Measurements from ENCODE around the gene TUBB6. TPM values are rescaled to one million over a fixed set of nuclear protein-coding genes. Genes with fewer than 3 reads are reported as not detected.

TUBB6 gene
- total and polyA plus RNA-seq, 2 of the 13 experiments (the other 11 are each of a cell fraction or from before 2014, with no cell fraction given), result 9.9 to 28.6 TPM

DNA sequence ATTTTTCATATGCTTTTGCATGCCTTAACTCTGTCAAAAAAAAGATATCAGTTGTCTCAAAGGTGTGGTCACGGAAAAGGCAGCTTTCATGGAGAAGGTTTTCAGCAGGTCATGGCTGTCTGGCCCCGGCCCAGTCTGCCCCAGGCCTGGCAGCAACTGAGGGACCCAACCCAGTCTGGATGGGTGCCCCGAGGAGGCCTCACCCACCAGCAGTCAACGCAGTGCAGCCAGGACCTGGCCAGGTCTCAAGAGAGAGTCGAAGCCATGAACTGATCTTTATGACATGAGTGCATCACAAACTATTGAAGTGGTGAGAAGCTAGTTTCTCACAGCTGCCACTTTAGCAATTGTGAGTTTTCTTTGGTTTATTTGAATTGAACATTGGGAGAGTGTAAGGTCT lies 7.9 kb downstream of the TUBB6 start:
- FAIRE-seq, result no peak
- 94% methylated on average over 3 of the region's 5 CpGs for WGBS (ENCODE audit: low lambda C conversion rate)
- POLR2A ChIA-PET, result no interaction called here
- H4K20me1 ChIP-seq (ENCODE audit: insufficient read depth, low read length), result no peaks in the 10 kb centered on the region
- ATAC-seq, result no peak
- H3K4me3 ChIP-seq (replicated peaks in 1 of 3; ENCODE audit: insufficient read depth in 1 of 3, low read depth in 2 of 3, low read length in 3 of 3), result no peak overlapping the region
- intact Hi-C loops (cut with micrococcal nuclease; ENCODE audit: unreplicated experiment), result no loop called here
- no peak overlapping the region for H3K27ac ChIP-seq (ENCODE audit: extremely low read length, insufficient read depth, low read length)
- CTCF ChIA-PET (ENCODE audit: low intra/inter-chr PET ratio, low total read pairs), result no interaction called here
- DNase-seq (ENCODE audit: low spot score), result no peak
- in situ Hi-C loops (cut with HindIII; ENCODE audit: extremely low pct_ligation_motif_present, low pct_unique_long_range_greater_than_20kb), result no loop called here
- no peaks in the 10 kb centered on the region for H3K79me2 ChIP-seq (ENCODE audit: insufficient read depth, low read length)
- 0 out of 5 replicates have a peak, but pooled peaks cover 0 to 5% of the 10 kb centered on the region in 2 experiments for H3K36me3 ChIP-seq (replicated peaks in 1 of 2; ENCODE audit: control insufficient read depth in 1 of 2, insufficient read depth in 2 of 2, low read length in 2 of 2)
- no peaks in the 10 kb centered on the region for H3K4me1 ChIP-seq (ENCODE audit: insufficient read depth, low read length)
- H2AFZ ChIP-seq (ENCODE audit: low read length), result no peak overlapping the region
- no peak overlapping the region for H3K4me2 ChIP-seq (ENCODE audit: low read depth, low read length)
- no peak overlapping the region for H3K9ac ChIP-seq (ENCODE audit: insufficient read depth, low read depth, low read length)
- TF ChIP-seq ZNF207 (IDR thresholded peaks at IDR 0.05; ENCODE audit: borderline replicate concordance) (no peak), FOSL1 (CRISPR knock-in tag; IDR thresholded peaks at IDR 0.05; ENCODE audit: borderline replicate concordance) (no peak), ATF4 (CRISPR knock-in tag; IDR thresholded peaks at IDR 0.05) (no peak), ZNF549 (CRISPR knock-in tag; IDR thresholded peaks at IDR 0.05) (no peak), MBNL3 (CRISPR knock-in tag; conservative IDR thresholded peaks at IDR 0.05) (no peak), SMAD9 (CRISPR knock-in tag; IDR thresholded peaks at IDR 0.05) (no peak), PITX1 (CRISPR knock-in tag; IDR thresholded peaks at IDR 0.05) (no peak), NFATC3 (CRISPR knock-in tag; IDR thresholded peaks at IDR 0.05) (no peak), THAP8 (CRISPR knock-in tag; IDR thresholded peaks at IDR 0.05; ENCODE audit: borderline replicate concordance) (no peak), ZNF143 (CRISPR knock-in tag; IDR thresholded peaks at IDR 0.05) (no peak), ISX (CRISPR knock-in tag; conservative IDR thresholded peaks at IDR 0.05) (no peak), ZNF430 (CRISPR knock-in tag; IDR thresholded peaks at IDR 0.05) (no peak)
- TF ChIP-seq, protein P1, sequence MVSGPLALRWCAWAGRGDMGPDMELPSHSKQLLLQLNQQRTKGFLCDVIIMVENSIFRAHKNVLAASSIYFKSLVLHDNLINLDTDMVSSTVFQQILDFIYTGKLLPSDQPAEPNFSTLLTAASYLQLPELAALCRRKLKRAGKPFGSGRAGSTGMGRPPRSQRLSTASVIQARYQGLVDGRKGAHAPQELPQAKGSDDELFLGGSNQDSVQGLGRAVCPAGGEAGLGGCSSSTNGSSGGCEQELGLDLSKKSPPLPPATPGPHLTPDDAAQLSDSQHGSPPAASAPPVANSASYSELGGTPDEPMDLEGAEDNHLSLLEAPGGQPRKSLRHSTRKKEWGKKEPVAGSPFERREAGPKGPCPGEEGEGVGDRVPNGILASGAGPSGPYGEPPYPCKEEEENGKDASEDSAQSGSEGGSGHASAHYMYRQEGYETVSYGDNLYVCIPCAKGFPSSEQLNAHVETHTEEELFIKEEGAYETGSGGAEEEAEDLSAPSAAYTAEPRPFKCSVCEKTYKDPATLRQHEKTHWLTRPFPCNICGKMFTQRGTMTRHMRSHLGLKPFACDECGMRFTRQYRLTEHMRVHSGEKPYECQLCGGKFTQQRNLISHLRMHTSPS (CRISPR knock-in tag; IDR thresholded peaks at IDR 0.05; ENCODE audit: low read depth), result no peak
- TF ChIP-seq, protein P2, sequence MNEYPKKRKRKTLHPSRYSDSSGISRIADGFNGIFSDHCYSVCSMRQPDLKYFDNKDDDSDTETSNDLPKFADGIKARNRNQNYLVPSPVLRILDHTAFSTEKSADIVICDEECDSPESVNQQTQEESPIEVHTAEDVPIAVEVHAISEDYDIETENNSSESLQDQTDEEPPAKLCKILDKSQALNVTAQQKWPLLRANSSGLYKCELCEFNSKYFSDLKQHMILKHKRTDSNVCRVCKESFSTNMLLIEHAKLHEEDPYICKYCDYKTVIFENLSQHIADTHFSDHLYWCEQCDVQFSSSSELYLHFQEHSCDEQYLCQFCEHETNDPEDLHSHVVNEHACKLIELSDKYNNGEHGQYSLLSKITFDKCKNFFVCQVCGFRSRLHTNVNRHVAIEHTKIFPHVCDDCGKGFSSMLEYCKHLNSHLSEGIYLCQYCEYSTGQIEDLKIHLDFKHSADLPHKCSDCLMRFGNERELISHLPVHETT (CRISPR knock-in tag; conservative IDR thresholded peaks at IDR 0.05), result no peak
- TF ChIP-seq, protein P3, sequence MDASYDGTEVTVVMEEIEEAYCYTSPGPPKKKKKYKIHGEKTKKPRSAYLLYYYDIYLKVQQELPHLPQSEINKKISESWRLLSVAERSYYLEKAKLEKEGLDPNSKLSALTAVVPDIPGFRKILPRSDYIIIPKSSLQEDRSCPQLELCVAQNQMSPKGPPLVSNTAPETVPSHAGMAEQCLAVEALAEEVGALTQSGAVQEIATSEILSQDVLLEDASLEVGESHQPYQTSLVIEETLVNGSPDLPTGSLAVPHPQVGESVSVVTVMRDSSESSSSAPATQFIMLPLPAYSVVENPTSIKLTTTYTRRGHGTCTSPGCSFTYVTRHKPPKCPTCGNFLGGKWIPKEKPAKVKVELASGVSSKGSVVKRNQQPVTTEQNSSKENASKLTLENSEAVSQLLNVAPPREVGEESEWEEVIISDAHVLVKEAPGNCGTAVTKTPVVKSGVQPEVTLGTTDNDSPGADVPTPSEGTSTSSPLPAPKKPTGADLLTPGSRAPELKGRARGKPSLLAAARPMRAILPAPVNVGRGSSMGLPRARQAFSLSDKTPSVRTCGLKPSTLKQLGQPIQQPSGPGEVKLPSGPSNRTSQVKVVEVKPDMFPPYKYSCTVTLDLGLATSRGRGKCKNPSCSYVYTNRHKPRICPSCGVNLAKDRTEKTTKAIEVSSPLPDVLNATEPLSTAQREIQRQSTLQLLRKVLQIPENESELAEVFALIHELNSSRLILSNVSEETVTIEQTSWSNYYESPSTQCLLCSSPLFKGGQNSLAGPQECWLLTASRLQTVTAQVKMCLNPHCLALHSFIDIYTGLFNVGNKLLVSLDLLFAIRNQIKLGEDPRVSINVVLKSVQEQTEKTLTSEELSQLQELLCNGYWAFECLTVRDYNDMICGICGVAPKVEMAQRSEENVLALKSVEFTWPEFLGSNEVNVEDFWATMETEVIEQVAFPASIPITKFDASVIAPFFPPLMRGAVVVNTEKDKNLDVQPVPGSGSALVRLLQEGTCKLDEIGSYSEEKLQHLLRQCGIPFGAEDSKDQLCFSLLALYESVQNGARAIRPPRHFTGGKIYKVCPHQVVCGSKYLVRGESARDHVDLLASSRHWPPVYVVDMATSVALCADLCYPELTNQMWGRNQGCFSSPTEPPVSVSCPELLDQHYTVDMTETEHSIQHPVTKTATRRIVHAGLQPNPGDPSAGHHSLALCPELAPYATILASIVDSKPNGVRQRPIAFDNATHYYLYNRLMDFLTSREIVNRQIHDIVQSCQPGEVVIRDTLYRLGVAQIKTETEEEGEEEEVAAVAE (CRISPR knock-in tag; IDR thresholded peaks at IDR 0.05; ENCODE audit: borderline replicate concordance), result no peak
- BruUV-seq (replicated peaks), result no TSS peak
- H3K9me3 ChIP-seq (ENCODE audit: low read length), result no peaks in the 10 kb centered on the region
- no peaks in the 10 kb centered on the region for H3K27me3 ChIP-seq (ENCODE audit: control insufficient read depth in 1 of 2, insufficient read depth in 2 of 2, low read length in 2 of 2)

All from HepG2 (cell line).